Gastroesophageal sphincter (tissue), 4 donors: ENCODE measurements around the gene PUS3. TPM values are rescaled to one million over a fixed set of nuclear protein-coding genes. Genes with fewer than 3 reads are reported as not detected.

ENCODE experiments used
- ATAC-seq: fragments of 150-250 bp; one replicate; pipeline ENCODE4 v1.9.1; 2016; ENCODE audit warnings: mild to moderate bottlenecking, moderate library complexity
- H3K27ac ChIP-seq, 4 donors: fragments of 200-600 bp; sonication (generic) in 3 of 4; 1 replicate in 3 of 4; 2 replicates in 1 of 4; pipeline ENCODE4 v1.5.1; 2016 to 2019
- H3K27me3 ChIP-seq: fragments of 200-600 bp; sonication (generic); one replicate; pipeline ENCODE4 v1.5.1; 2019
- H3K36me3 ChIP-seq, 2 donors: fragments of 200-600 bp; sonication (generic); one replicate each; pipeline ENCODE4 v1.5.1; 2019; ENCODE audit warnings: control low read depth in 1 of 2
- H3K4me1 ChIP-seq, 3 donors: fragments of 200-600 bp; sonication (generic); 1 replicate in 2 of 3; 2 replicates in 1 of 3; pipeline ENCODE4 v1.5.1; 2016 to 2019; ENCODE audit warnings: control low read depth in 2 of 3
- H3K4me3 ChIP-seq, 2 donors: fragments of 200-600 bp; sonication (generic); one replicate each; pipeline ENCODE4 v1.5.1; 2019; ENCODE audit warnings: mild to moderate bottlenecking in 1 of 2, moderate library complexity in 1 of 2
- H3K9me3 ChIP-seq, 3 donors: fragments of 200-600 bp; sonication (generic); one replicate each; pipeline ENCODE4 v1.5.1; 2017 to 2019; ENCODE audit warnings: control low read depth in 2 of 3
- EP300 ChIP-seq: sonication (generic); formaldehyde crosslinking; IDR thresholded peaks from one replicate; pipeline ENCODE4 v1.6.1; 2017; ENCODE audit warnings: antibody characterized with exemption, mild to moderate bottlenecking
- POLR2A ChIP-seq, 2 donors: fragments of 450-650 bp; IDR thresholded peaks; one replicate each; pipeline ENCODE4 v1.6.1; 2017; ENCODE audit warnings: antibody characterized with exemption in 2 of 2, mild to moderate bottlenecking in 2 of 2, moderate library complexity in 1 of 2
- POLR2AphosphoS5 ChIP-seq: sonication (generic); formaldehyde crosslinking; IDR thresholded peaks from one replicate; pipeline ENCODE4 v1.6.1; 2017; ENCODE audit warnings: antibody characterized with exemption
- WGBS, 2 donors: methylation state at CpG; one replicate each; pipeline ENCODE4 v1.1.5; 2018; ENCODE audit warnings: low coverage in 1 of 2; 5-methylcytosine and 5-hydroxymethylcytosine counted together
- total RNA-seq, 4 donors: library from RNA; depleted of rRNA; stranded (reverse); fragments of >200 nt; gene quantifications; one replicate each; pipeline ENCODE4 v1.1.0, GENCODE V29; 2016
- TF ChIP-seq, protein P1 (sequence below), 4 experiments: fragments of 200-600 bp in 2 of 4; fragments of 450-650 bp in 2 of 4; sonication (generic) in 1 of 4; IDR thresholded peaks; one replicate each; pipeline ENCODE4 v1.5.1; 2017 to 2019; ENCODE audit warnings: antibody characterized with exemption in 4 of 4, mild to moderate bottlenecking in 2 of 4, moderate library complexity in 2 of 4

The PUS3 gene
- total RNA-seq, 4 donors from 2014 or later, result 7.8 to 15.9 (median 9.1) TPM

DNA sequence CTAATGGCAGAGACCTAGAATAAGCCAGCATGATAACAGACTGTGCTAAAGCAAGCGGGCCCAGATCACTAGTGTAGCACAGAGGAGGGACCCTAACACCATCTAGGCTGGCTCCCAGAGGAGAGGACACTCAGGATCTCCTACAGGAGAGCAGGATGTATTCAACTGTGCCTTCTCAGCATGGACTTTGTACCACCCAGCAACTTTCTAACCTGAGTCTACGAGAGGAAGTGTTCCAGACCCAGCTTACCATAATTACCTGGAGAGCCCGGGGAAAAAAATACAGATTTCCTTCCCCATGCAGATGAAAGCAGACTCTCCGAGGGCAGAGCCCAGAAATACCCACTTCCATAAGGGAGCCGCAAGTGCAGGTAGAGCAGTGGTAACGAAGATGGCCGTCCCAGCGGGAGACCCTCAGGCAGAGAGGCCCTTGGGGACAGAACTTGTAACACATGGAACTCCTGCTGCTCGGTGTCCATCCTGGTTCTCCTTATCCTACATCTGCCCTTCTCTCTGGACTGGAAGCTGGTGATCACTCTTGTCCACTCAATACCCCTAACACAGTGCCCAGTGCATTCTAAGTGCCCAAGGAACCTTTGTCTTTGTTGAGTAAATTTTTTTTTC, 21.5 kb upstream of the PUS3 start:
- 88 to 92% methylated on average over 4 to 7 of the region's 9 CpGs for WGBS, 2 donors
- TF ChIP-seq, protein P1, sequence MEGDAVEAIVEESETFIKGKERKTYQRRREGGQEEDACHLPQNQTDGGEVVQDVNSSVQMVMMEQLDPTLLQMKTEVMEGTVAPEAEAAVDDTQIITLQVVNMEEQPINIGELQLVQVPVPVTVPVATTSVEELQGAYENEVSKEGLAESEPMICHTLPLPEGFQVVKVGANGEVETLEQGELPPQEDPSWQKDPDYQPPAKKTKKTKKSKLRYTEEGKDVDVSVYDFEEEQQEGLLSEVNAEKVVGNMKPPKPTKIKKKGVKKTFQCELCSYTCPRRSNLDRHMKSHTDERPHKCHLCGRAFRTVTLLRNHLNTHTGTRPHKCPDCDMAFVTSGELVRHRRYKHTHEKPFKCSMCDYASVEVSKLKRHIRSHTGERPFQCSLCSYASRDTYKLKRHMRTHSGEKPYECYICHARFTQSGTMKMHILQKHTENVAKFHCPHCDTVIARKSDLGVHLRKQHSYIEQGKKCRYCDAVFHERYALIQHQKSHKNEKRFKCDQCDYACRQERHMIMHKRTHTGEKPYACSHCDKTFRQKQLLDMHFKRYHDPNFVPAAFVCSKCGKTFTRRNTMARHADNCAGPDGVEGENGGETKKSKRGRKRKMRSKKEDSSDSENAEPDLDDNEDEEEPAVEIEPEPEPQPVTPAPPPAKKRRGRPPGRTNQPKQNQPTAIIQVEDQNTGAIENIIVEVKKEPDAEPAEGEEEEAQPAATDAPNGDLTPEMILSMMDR (IDR thresholded peaks at IDR 0.05), result no peak
- TF ChIP-seq POLR2AphosphoS5, result no peak
- no peak for TF ChIP-seq EP300
- TF ChIP-seq POLR2A (IDR thresholded peaks at IDR 0.05), result no peak
- no peak for ATAC-seq
- Histone ChIP-seq H3K36me3 (no peaks in the 10 kb centered on the region), H3K9me3 (no peaks in the 10 kb centered on the region), H3K4me3 (no peak overlapping the region), H3K4me1 (no peaks in the 10 kb centered on the region), H3K27ac (no peak overlapping the region), H3K27me3 (peaks cover 15% of the 10 kb centered on the region)

DNA sequence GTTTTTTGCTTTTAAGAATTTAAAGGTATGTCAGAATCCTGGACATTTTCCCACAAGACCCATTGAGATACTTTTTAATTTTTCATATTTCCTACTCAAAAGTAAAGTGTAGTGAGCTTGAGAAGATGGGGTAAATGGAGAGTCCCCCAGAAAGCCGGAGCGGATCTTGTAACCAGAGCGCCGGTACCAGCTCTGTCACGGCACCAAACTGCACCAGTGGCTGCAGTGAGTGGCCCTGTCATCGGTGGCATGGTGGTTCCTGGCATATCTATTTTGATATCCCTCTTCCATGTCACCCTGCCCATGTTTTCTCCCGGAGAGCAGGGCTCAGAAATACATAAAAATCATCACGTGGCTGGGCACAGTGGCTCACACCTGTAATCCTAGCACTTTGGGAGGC, 20.6 kb upstream of the PUS3 start:
- H3K27ac ChIP-seq, result no peak overlapping the region
- H3K4me1 ChIP-seq, result no peaks in the 10 kb centered on the region
- H3K27me3 ChIP-seq, result peaks cover 20% of the 10 kb centered on the region
- no peak for ATAC-seq
- H3K4me3 ChIP-seq, result no peak overlapping the region
- 81 to 92% methylated on average over 6 to 8 of the region's 8 CpGs for WGBS, 2 donors
- TF ChIP-seq POLR2A (IDR thresholded peaks at IDR 0.05) (no peak), EP300 (no peak), POLR2AphosphoS5 (no peak)
- TF ChIP-seq, protein P1 (IDR thresholded peaks at IDR 0.05), result no peak
- no peaks in the 10 kb centered on the region for H3K9me3 ChIP-seq
- no peaks in the 10 kb centered on the region for H3K36me3 ChIP-seq

DNA sequence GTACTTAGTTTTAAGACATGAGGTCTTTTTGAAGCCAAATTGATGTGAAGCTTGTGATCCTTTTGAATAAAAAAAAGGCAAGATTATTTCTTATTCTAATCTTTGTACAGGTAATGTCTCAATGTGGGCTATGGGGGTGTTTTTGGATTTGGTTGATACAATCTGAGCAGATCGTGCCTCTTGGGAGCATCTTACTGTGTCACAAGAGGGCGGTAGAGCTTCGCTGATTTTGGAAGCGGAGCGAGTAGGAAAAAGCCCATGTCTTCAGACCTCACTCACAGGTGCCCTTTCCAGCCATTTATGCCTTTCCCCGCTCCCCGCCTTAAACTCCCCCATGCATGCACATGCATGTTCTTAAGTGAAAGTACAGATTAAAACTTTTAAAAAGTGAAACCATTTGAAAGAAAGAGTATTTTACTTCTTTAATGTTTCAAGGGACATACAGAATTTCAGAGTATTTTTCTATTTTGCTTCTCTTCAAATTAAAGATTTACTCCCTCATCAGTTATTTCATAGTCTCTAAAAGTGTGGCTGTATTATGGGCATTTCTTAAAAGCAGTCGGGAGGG, 20.1 kb upstream of the PUS3 start:
- Histone ChIP-seq H3K27me3 (peaks cover 25% of the 10 kb centered on the region), H3K9me3 (no peaks in the 10 kb centered on the region), H3K27ac (no peak overlapping the region), H3K4me1 (no peaks in the 10 kb centered on the region), H3K4me3 (no peak overlapping the region), H3K36me3 (no peaks in the 10 kb centered on the region)
- peak; percentile 79 for ATAC-seq
- WGBS, 2 donors, result 2 to 7% methylated on average over 8 of the region's 8 CpGs
- TF ChIP-seq POLR2AphosphoS5, result no peak
- TF ChIP-seq, protein P1 (IDR thresholded peaks at IDR 0.05), result peak; percentile 47 to 82 (median 80)

DNA sequence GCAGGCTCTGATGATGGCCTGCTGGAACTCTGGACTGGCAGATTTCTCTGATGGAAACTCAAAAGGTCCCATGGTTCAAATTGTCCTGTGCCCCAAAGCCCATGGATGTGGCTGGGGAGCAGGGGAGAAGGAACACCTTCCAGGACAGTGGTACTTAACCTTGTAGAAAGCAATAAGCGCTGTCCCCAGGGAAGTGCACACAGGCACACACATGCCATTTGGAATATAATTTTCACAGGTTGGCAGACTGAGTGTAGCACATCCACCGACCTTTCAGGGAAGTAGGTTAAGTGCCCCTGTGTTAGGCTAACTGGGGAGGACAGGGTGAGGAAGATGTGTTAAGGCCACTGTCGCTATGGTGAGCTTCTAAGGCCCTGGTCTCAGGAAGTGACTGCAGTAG, 19.1 kb upstream of the PUS3 start:
- ATAC-seq, result no peak
- H3K27ac ChIP-seq, result no peak overlapping the region
- H3K36me3 ChIP-seq, result no peaks in the 10 kb centered on the region
- peaks cover 33% of the 10 kb centered on the region for H3K27me3 ChIP-seq
- 40 to 73% methylated on average over 1 to 2 of the region's 3 CpGs for WGBS, 2 donors
- no peaks in the 10 kb centered on the region for H3K4me1 ChIP-seq
- H3K9me3 ChIP-seq, result no peaks in the 10 kb centered on the region
- TF ChIP-seq, protein P1 (IDR thresholded peaks at IDR 0.05), result no peak
- TF ChIP-seq POLR2AphosphoS5, result no peak
- TF ChIP-seq EP300, result no peak
- TF ChIP-seq POLR2A (IDR thresholded peaks at IDR 0.05), result no peak
- no peak overlapping the region for H3K4me3 ChIP-seq

DNA sequence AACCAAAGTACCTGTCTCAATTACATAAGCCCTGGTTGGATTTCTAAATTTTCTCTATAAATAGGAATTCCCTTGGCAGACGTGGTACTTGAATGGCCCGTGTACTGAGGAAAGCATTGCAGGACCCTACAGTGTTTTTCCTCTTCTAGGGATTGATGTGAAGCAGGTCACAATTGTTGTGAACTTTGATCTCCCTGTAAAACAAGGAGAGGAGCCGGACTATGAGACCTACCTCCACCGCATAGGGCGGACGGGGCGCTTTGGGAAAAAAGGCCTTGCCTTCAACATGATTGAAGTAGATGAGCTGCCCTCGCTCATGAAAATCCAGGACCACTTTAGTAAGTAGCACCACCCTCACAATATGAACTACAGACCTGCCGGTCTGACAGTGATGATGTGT, 18.0 kb upstream of the PUS3 start:
- Histone ChIP-seq H3K4me3 (no peak overlapping the region), H3K36me3 (no peaks in the 10 kb centered on the region), H3K27ac (no peak overlapping the region), H3K9me3 (no peaks in the 10 kb centered on the region), H3K4me1 (no peaks in the 10 kb centered on the region), H3K27me3 (peaks cover 44% of the 10 kb centered on the region)
- WGBS, 2 donors, result 89% methylated on average over 6 of the region's 9 CpGs; no CpG with 5 or more reads in 1 of the 2 donors
- ATAC-seq, result no peak
- TF ChIP-seq, protein P1 (IDR thresholded peaks at IDR 0.05), result no peak
- TF ChIP-seq EP300 (no peak), POLR2AphosphoS5 (no peak), POLR2A (IDR thresholded peaks at IDR 0.05) (no peak)
